Loucy (cell line): ENCODE results near the gene ATP8A1.

ENCODE experiments used
- EZH2phosphoT487 ChIP-seq: fragments of 200-600 bp; IDR thresholded peaks from 2 replicates; pipeline ENCODE4 v1.6.1; 2018; ENCODE audit warnings: antibody characterized with exemption, mild to moderate bottlenecking, moderate library complexity, borderline replicate concordance
- TF ChIP-seq, protein P1 (sequence below): fragments of 200-600 bp; sonication (generic); conservative IDR thresholded peaks from 2 replicates; pipeline ENCODE4 v1.5.1; 2014; ENCODE audit warnings: mild to moderate bottlenecking, antibody characterized with exemption, low read length

DNA sequence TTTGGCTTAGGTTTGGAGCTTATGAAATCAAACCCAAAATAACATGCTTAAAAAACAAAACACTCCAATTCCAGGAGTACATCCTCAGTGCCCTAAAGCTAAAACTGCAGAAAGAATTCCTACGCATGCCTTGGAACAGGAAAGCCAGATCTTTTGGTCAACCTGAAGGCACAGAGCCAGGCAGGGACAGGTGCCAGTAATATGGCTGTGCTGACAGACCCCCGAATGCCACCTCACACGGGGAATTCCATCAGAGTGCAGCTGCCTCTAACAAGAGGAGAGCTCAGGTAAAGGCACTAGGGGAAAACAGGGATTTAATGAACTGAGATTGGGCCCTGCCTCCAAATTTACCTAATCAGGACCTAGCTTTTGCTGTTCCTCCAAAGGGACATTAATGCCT is 182.5 kb downstream of the ATP8A1 start:
- no peak for TF ChIP-seq EZH2phosphoT487
- TF ChIP-seq, protein P1, sequence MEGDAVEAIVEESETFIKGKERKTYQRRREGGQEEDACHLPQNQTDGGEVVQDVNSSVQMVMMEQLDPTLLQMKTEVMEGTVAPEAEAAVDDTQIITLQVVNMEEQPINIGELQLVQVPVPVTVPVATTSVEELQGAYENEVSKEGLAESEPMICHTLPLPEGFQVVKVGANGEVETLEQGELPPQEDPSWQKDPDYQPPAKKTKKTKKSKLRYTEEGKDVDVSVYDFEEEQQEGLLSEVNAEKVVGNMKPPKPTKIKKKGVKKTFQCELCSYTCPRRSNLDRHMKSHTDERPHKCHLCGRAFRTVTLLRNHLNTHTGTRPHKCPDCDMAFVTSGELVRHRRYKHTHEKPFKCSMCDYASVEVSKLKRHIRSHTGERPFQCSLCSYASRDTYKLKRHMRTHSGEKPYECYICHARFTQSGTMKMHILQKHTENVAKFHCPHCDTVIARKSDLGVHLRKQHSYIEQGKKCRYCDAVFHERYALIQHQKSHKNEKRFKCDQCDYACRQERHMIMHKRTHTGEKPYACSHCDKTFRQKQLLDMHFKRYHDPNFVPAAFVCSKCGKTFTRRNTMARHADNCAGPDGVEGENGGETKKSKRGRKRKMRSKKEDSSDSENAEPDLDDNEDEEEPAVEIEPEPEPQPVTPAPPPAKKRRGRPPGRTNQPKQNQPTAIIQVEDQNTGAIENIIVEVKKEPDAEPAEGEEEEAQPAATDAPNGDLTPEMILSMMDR = no peak
